ENCODE data around the gene AGBL3.
"Not testable (repeated sequence)": the region's sequence is repeated elsewhere in the genome, so short reads cannot be mapped to it uniquely, and the experiment has no call there.

AGBL3 gene

GRCh38 chr7:135076882-135077281, 90.6 kb downstream of the AGBL3 start:
- no peak for DNase-seq (ENCODE audit: low read depth)

GRCh38 chr7:135077642-135078041, 91.3 kb downstream of the AGBL3 start:
- no peak for DNase-seq (ENCODE audit: low read depth)

GRCh38 chr7:135078051-135078450, 91.7 kb downstream of the AGBL3 start:
- DNase-seq (ENCODE audit: low read depth): no peak

- no peak for DNase-seq (ENCODE audit: low read depth)
Observed at GRCh38 chr7:135079068-135079467, 92.8 kb downstream of the AGBL3 start.

GRCh38 chr7:135083005-135083404, 96.7 kb downstream of the AGBL3 start:
- DNase-seq (ENCODE audit: low read depth): no peak

GRCh38 chr7:135088566-135088965, 102.3 kb downstream of the AGBL3 start:
- DNase-seq (ENCODE audit: low read depth): no peak

- no peak for DNase-seq (ENCODE audit: low read depth)
Observed at GRCh38 chr7:135091717-135092116, 105.4 kb downstream of the AGBL3 start.

- no peak for DNase-seq (ENCODE audit: low read depth)
Observed at GRCh38 chr7:135094472-135095237, 108.3 kb downstream of the AGBL3 start.

GRCh38 chr7:135095450-135095849, 109.1 kb downstream of the AGBL3 start:
- DNase-seq (ENCODE audit: low read depth): no peak

- DNase-seq (ENCODE audit: low read depth): no peak
Observed at GRCh38 chr7:135098391-135098790, 112.1 kb downstream of the AGBL3 start.

GRCh38 chr7:135100856-135101255, 114.5 kb downstream of the AGBL3 start:
- no peak for DNase-seq (ENCODE audit: low read depth)

GRCh38 chr7:135102372-135102771, 116.1 kb downstream of the AGBL3 start:
- DNase-seq (ENCODE audit: low read depth): no peak

GRCh38 chr7:135109562-135109961, 123.3 kb downstream of the AGBL3 start:
- DNase-seq (ENCODE audit: low read depth): no peak

GRCh38 chr7:135109976-135110375, 123.7 kb downstream of the AGBL3 start:
- DNase-seq (ENCODE audit: low read depth): no peak

GRCh38 chr7:135111379-135111778, 125.1 kb downstream of the AGBL3 start:
- no peak for DNase-seq (ENCODE audit: low read depth)

- no peak for DNase-seq (ENCODE audit: low read depth)
Observed at GRCh38 chr7:135114622-135115021, 128.3 kb downstream of the AGBL3 start.

- DNase-seq (ENCODE audit: low read depth): no peak
Observed at GRCh38 chr7:135117096-135117495, 130.8 kb downstream of the AGBL3 start.

GRCh38 chr7:135121868-135122267, 135.6 kb downstream of the AGBL3 start:
- no peak for DNase-seq (ENCODE audit: low read depth)

GRCh38 chr7:135124631-135125030, 138.3 kb downstream of the AGBL3 start:
- DNase-seq (ENCODE audit: low read depth): not testable (repeated sequence)

- no peak for DNase-seq (ENCODE audit: low read depth)
Observed at GRCh38 chr7:135128931-135129330, 142.6 kb downstream of the AGBL3 start.

- no peak for DNase-seq (ENCODE audit: low read depth)
Observed at GRCh38 chr7:135129579-135129978, 143.3 kb downstream of the AGBL3 start.

- DNase-seq (ENCODE audit: low read depth): no peak
Observed at GRCh38 chr7:135143885-135144668, 157.8 kb downstream of the AGBL3 start.

- DNase-seq (ENCODE audit: low read depth): peak; percentile 26
Observed at GRCh38 chr7:135147341-135147898, 161.1 kb downstream of the AGBL3 start.
